ENCODE results near the gene CCL19.

GRCh38 chr9:34686732-34687131, 4.3 kb downstream of the CCL19 start:
- TF ChIP-seq CTCF (IDR thresholded peaks at IDR 0.05; ENCODE audit: borderline replicate concordance, extremely low read depth, low read length, poor library complexity, severe bottlenecking), result no peak
- TF ChIP-seq EZH2 (IDR thresholded peaks at IDR 0.05; ENCODE audit: borderline replicate concordance, low read depth, low read length, severe bottlenecking), result no peak
